ENCODE measurements around the gene BRD3.

DNA sequence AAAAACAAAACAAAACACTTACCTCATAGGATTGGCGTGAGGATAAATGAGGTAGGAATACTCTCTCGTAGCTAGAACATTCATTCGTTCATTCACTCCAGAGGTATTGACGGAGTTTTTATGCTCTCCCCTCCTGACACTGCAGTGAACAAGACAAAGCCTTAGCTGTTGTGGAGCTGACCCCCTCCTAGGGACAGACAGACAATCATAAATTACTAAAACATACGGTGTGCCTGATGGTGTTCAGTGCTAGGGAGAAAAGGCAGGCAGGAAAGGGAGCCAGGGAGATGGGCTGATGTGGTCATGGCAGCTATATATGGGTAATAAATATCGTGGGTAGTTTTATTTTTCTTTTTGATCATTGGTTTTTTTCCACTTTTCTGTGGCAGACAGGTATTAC, 5.7 kb upstream of the BRD3 start:
- TF ChIP-seq, protein P1, sequence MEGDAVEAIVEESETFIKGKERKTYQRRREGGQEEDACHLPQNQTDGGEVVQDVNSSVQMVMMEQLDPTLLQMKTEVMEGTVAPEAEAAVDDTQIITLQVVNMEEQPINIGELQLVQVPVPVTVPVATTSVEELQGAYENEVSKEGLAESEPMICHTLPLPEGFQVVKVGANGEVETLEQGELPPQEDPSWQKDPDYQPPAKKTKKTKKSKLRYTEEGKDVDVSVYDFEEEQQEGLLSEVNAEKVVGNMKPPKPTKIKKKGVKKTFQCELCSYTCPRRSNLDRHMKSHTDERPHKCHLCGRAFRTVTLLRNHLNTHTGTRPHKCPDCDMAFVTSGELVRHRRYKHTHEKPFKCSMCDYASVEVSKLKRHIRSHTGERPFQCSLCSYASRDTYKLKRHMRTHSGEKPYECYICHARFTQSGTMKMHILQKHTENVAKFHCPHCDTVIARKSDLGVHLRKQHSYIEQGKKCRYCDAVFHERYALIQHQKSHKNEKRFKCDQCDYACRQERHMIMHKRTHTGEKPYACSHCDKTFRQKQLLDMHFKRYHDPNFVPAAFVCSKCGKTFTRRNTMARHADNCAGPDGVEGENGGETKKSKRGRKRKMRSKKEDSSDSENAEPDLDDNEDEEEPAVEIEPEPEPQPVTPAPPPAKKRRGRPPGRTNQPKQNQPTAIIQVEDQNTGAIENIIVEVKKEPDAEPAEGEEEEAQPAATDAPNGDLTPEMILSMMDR (conservative IDR thresholded peaks at IDR 0.05; ENCODE audit: low read depth, low read length), result no peak
- TF ChIP-seq EZH2 (IDR thresholded peaks at IDR 0.05; ENCODE audit: borderline replicate concordance, low read depth, low read length, poor library complexity, severe bottlenecking), result no peak

All from A673 (cell line).